Small intestine (tissue), 7 donors: ENCODE results near the gene CALML4. TPM values are rescaled to one million over a fixed set of nuclear protein-coding genes. Genes with fewer than 3 reads are reported as not detected.
"Not testable (repeated sequence)": the region's sequence is repeated elsewhere in the genome, so short reads cannot be mapped to it uniquely, and the experiment has no call there.

Experiments used
- DNase-seq, 2 donors: peaks; one replicate each; pipeline versions ENCODE4 v3.0.0 to v3.0.0-alpha.2; 2013
- FAIRE-seq: peaks from 2 replicates; lab custom pipeline; 2012; peaks lifted over from hg19 to GRCh38; lab: Jason Lieb, UNC
- H3K27ac ChIP-seq, 3 donors: one replicate each; pipeline ENCODE4 v1.5.1; 2013; ENCODE audit warnings: low read length in 2 of 3, mild to moderate bottlenecking in 2 of 3, control low read depth in 1 of 3, inconsistent platforms in 1 of 3, low read depth in 1 of 3, moderate library complexity in 1 of 3
- H3K27me3 ChIP-seq, 3 donors: one replicate each; pipeline ENCODE4 v1.6.1; 2013; ENCODE audit warnings: low read length in 3 of 3, inconsistent platforms in 1 of 3; ENCODE audit not compliant: control insufficient read depth in 3 of 3, insufficient read depth in 3 of 3
- H3K36me3 ChIP-seq, 3 donors: one replicate each; pipeline ENCODE4 v1.6.1; 2013; ENCODE audit warnings: low read length in 3 of 3, inconsistent platforms in 1 of 3, low read depth in 1 of 3, mild to moderate bottlenecking in 1 of 3, moderate library complexity in 1 of 3; ENCODE audit not compliant: control insufficient read depth in 3 of 3, insufficient read depth in 2 of 3
- H3K4me1 ChIP-seq, 3 donors: one replicate each; pipeline ENCODE4 v1.6.1; 2013; ENCODE audit warnings: low read length in 2 of 3, inconsistent platforms in 1 of 3, low read depth in 1 of 3, mild to moderate bottlenecking in 1 of 3, moderate library complexity in 1 of 3; ENCODE audit not compliant: control insufficient read depth in 3 of 3, insufficient read depth in 2 of 3
- H3K4me3 ChIP-seq, 3 donors: one replicate each; pipeline ENCODE4 v1.5.1; 2013; ENCODE audit warnings: low read length in 3 of 3, control low read depth in 1 of 3, inconsistent platforms in 1 of 3, low read depth in 1 of 3, mild to moderate bottlenecking in 1 of 3, moderate library complexity in 1 of 3
- H3K9me3 ChIP-seq, 2 donors: one replicate each; pipeline ENCODE4 v1.6.1; 2013; ENCODE audit warnings: low read depth in 1 of 2, low read length in 1 of 2; ENCODE audit not compliant: control insufficient read depth in 2 of 2, insufficient read depth in 1 of 2
- WGBS, 3 donors: extraction: QIAGEN DNeasy Blood & Tissue Kit; methylation state at CpG; one replicate each; pipeline ENCODE4 v1.1.7; 2013; 5-methylcytosine and 5-hydroxymethylcytosine counted together
- polyA plus RNA-seq, 4 donors: library from polyadenylated mRNA; stranded (reverse) in 3 of 4; unstranded in 1 of 4; fragments of 200-250 nt in 3 of 4; fragments of 120-200 nt in 1 of 4; gene quantifications; one replicate each; pipeline versions ENCODE4 v1.2.1 to v1.2.3, GENCODE V29; 2013
- donor health status: healthy with polysubstance abuse.
- donor health status: control.
- donor health status: control.
- donor health status: Bipolar disorder and iron deficiency.
- donor health status: healthy.

CALML4 gene
- polyA plus RNA-seq, 4 donors, result 127 to 288 (median 191) TPM

- H3K4me3 ChIP-seq, result no peak overlapping the region
- DNase-seq (no peak), FAIRE-seq (no peak)
- H3K27me3 ChIP-seq, result no peaks in the 10 kb centered on the region
- H3K9me3 ChIP-seq, result peaks cover 0 to 3% of the 10 kb centered on the region in 2 donors
- no peak overlapping the region for H3K27ac ChIP-seq
- peaks cover 0 to 10% (median 10%) of the 10 kb centered on the region in 3 donors for H3K4me1 ChIP-seq
- H3K36me3 ChIP-seq, result peaks cover 0 to 25% (median 0%) of the 10 kb centered on the region in 3 donors
- 91 to 100% (median 95%) methylated on average over 5 to 6 of the region's 6 CpGs for WGBS, 3 donors
These were observed 18.0 kb upstream of the CALML4 start for GRCh38 chr15:68223171-68223570.

- H3K9me3 ChIP-seq, H3K27ac ChIP-seq, DNase-seq, H3K4me1 ChIP-seq, FAIRE-seq, H3K27me3 ChIP-seq, H3K4me3 ChIP-seq: not testable (repeated sequence)
- H3K36me3 ChIP-seq, result peaks cover 0 to 28% (median 0%) of the 10 kb centered on the region in 3 donors
- WGBS, 3 donors, result 90 to 93% (median 92%) methylated on average over 15 to 18 of the region's 18 CpGs
These were observed 17.3 kb upstream of the CALML4 start for GRCh38 chr15:68222432-68222743.

DNA sequence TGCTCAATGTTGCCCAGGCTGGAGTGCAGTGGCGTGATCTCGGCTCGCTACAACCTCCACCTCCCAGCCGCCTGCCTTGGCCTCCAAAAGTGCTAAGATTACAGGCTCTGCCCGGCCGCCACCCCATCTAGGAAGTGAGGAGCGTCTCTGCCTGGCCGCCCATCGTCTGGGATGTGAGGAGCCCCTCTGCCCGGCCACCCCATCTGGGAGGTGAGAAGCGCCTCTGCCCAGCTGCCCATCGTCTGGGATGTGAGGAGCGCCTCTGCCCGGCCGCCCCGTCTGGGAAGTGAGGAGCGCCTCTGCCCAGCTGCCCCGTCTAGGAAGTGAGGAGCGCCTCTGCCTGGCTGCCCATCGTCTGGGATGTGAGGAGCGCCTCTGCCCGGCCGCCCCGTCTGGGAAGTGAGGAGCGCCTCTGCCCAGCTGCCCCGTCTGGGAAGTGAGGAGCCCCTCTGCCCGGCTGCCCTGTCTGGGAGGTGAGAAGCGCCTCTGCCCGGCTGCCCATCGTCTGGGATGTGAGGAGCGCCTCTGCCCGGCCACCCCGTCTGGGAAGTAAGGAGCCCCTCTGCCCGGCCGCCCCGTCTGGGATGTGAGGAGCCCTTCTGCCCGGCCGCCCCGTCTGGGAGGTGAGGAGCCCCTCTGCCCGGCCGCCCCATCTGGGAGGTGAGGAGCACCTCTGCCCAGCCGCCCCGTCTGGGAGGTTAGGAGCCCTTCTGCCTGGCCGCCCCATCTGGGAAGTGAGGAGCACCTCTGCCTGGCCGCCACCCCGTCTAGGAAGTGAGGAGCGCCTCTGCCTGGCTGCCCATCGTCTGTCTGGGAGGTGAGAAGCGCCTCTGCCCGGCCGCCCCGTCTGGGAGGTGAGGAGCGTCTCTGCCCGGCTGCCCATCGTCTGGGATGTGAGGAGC, 16.6 kb upstream of the CALML4 start:
- DNase-seq, result not testable (repeated sequence)

GRCh38 chr15:68220967-68221366, 15.8 kb upstream of the CALML4 start:
- FAIRE-seq (no peak), DNase-seq (no peak)
- WGBS, 3 donors, result 90 to 97% (median 94%) methylated on average over 5 to 6 of the region's 6 CpGs
- H3K36me3 ChIP-seq, result peaks cover 0 to 35% (median 0%) of the 10 kb centered on the region in 3 donors
- H3K27ac ChIP-seq, result no peak overlapping the region
- H3K4me1 ChIP-seq, result peaks cover 0 to 5% (median 0%) of the 10 kb centered on the region in 3 donors
- H3K27me3 ChIP-seq, result no peaks in the 10 kb centered on the region
- peaks cover 0 to 3% of the 10 kb centered on the region in 2 donors for H3K9me3 ChIP-seq
- no peak overlapping the region for H3K4me3 ChIP-seq

More for the DNA sequence above, 16.6 kb upstream of the CALML4 start:
- H3K36me3 ChIP-seq, result peaks cover 0 to 30% (median 0%) of the 10 kb centered on the region in 3 donors
- not testable (repeated sequence) for H3K4me1 ChIP-seq, H3K4me3 ChIP-seq, H3K9me3 ChIP-seq, H3K27me3 ChIP-seq, H3K27ac ChIP-seq, FAIRE-seq
- WGBS, 3 donors, result 88 to 93% (median 92%) methylated on average over 46 to 55 of the region's 55 CpGs

- peaks cover 0 to 5% (median 0%) of the 10 kb centered on the region in 3 donors for H3K4me1 ChIP-seq
- WGBS, 3 donors, result 94 to 100% (median 95%) methylated on average over 2 of the region's 2 CpGs
- H3K4me3 ChIP-seq, result no peak overlapping the region
- peaks cover 0 to 37% (median 0%) of the 10 kb centered on the region in 3 donors for H3K36me3 ChIP-seq
- peaks cover 0 to 3% of the 10 kb centered on the region in 2 donors for H3K9me3 ChIP-seq
- DNase-seq, result no peak
- no peak for FAIRE-seq
- no peaks in the 10 kb centered on the region for H3K27me3 ChIP-seq
- H3K27ac ChIP-seq, result no peak overlapping the region
These were observed 15.4 kb upstream of the CALML4 start for GRCh38 chr15:68220489-68220888.

DNA sequence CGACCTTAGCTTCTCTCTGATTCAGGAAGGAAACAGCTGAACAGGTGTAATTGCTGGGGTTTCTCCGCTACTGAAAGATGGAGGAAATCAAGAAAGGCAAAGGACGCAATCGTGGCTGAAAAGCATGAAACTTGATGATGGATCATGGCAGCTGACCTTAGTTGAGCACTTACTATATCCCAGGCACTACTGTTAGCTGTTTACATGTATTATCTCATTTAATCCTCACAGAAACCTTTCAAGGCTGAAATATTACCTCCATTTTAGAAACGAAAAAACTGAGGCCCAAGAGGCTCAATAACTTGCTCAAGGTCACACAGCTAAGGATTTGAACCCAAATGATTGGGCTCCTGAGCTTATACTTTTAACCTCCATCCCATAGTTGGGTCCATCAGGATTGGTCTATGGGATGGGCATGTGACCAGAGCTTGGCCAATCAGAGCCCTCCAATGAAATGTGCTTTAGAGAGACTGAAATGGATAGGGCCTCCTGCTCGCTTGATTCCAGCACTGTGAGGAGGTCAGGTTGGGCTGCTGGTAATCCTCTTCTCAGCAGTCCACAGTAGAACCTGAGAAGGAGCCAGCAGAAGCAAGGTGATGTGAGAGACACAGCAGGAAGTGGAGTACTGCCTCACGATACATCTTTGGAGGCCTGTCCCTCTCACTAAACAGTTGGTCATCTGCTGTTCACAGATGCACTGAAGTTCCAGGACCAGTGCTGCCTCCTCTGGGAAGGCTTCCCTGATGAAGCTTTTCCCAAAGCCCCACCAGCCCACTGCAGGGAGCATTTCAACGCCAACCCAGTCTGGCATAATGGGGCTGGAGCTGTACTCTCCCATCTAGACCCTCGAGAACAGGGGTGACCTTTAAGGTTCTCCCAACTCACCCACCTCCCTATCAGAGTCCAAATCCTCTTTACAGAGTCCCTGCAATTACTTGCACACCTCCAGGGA, 14.0 kb upstream of the CALML4 start:
- Histone ChIP-seq H3K4me3 (no peak overlapping the region), H3K9me3 (no peaks in the 10 kb centered on the region), H3K4me1 (peaks cover 0 to 5% (median 0%) of the 10 kb centered on the region in 3 donors), H3K36me3 (peaks cover 0 to 47% (median 0%) of the 10 kb centered on the region in 3 donors), H3K27ac (no peak overlapping the region), H3K27me3 (no peaks in the 10 kb centered on the region)
- DNase-seq (no peak), FAIRE-seq (no peak)
- WGBS, 3 donors, result 95 to 96% (median 96%) methylated on average over 9 of the region's 9 CpGs

DNA sequence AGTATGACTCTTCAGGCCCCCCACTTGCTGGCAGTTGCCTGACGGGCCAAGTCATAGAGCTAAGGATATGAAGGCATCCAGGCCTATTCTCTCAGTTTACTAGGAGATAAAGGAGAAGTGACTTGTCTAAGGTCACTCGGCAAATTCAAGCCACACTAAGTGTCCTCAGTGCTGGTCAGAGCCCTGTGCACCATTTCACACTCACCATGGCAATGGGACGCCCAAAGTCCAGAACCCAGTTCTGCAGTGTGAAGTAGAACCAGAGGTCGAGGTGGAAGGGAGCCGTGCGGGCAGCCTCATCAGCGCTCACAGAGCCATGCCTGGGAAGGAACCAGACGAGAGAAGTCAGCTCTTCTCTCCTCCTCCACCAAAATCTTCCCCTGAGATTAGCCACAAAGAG, 13.2 kb upstream of the CALML4 start:
- Histone ChIP-seq H3K4me1 (peaks cover 0 to 5% (median 0%) of the 10 kb centered on the region in 3 donors), H3K4me3 (no peak overlapping the region), H3K36me3 (peaks cover 0 to 51% (median 0%) of the 10 kb centered on the region in 3 donors), H3K27ac (no peak overlapping the region), H3K9me3 (no peaks in the 10 kb centered on the region), H3K27me3 (no peaks in the 10 kb centered on the region)
- FAIRE-seq, result no peak
- DNase-seq, result no peak
- 94 to 97% (median 97%) methylated on average over 8 of the region's 8 CpGs for WGBS, 3 donors

- DNase-seq, result no peak
- Histone ChIP-seq H3K36me3 (peaks cover 0 to 51% (median 0%) of the 10 kb centered on the region in 3 donors), H3K27ac (no peak overlapping the region), H3K27me3 (no peaks in the 10 kb centered on the region), H3K4me1 (no peaks in the 10 kb centered on the region), H3K9me3 (no peaks in the 10 kb centered on the region), H3K4me3 (no peak overlapping the region)
- no peak for FAIRE-seq
- 88 to 96% (median 91%) methylated on average over 4 of the region's 4 CpGs for WGBS, 3 donors
These were observed 12.2 kb upstream of the CALML4 start for GRCh38 chr15:68217341-68217740.
